ENCODE measurements around the gene LEAP2.

Gene LEAP2

DNA sequence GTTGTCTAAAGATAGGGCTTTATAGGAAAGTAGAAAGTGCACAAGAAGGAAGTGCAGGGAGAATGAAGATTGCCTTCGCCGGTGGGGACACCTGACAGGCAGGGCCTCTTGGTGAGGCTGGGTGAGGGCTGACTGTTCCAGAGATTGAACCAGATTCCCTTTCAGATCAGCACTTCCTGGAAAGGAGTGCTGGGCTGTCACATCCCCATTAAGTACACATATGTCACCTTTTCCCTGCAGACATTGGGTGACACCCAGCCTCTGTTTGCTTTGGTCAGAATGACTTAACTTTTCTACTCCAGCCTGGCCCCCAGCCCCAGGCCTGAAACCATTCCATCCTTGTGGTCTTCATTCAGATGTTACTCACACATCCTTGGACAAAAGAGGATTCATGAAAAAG, 35.6 kb upstream of the LEAP2 start:
- Histone ChIP-seq H3K9ac (ENCODE audit: low read length) (no peak overlapping the region), H3K79me2 (ENCODE audit: insufficient read depth, low read length) (no peaks in the 10 kb centered on the region), H3K4me2 (ENCODE audit: low read depth, low read length, poor library complexity, severe bottlenecking) (no peak overlapping the region), H3K36me3 (ENCODE audit: low read length) (no peaks in the 10 kb centered on the region), H3F3A (ENCODE audit: insufficient read depth) (no peaks in the 10 kb centered on the region), H3K27me3 (ENCODE audit: low read length) (no peaks in the 10 kb centered on the region), H4K20me1 (ENCODE audit: low read depth, low read length) (no peaks in the 10 kb centered on the region), H3K9me2 (replicated peaks; ENCODE audit: insufficient read depth, low read length) (no peaks in the 10 kb centered on the region), H3K27ac (ENCODE audit: low read depth, low read length) (no peak overlapping the region), H2AFZ (ENCODE audit: low read depth, low read length, severe bottlenecking) (no peak overlapping the region), H3K9me3 (ENCODE audit: insufficient read depth, low read length) (no peaks in the 10 kb centered on the region), H3K4me3 (ENCODE audit: insufficient read depth, low read length, poor library complexity, severe bottlenecking) (no peak overlapping the region)
- no peak for TF ChIP-seq EZH2phosphoT487 (conservative IDR thresholded peaks at IDR 0.05; ENCODE audit: low read length)
- TF ChIP-seq, protein P1, sequence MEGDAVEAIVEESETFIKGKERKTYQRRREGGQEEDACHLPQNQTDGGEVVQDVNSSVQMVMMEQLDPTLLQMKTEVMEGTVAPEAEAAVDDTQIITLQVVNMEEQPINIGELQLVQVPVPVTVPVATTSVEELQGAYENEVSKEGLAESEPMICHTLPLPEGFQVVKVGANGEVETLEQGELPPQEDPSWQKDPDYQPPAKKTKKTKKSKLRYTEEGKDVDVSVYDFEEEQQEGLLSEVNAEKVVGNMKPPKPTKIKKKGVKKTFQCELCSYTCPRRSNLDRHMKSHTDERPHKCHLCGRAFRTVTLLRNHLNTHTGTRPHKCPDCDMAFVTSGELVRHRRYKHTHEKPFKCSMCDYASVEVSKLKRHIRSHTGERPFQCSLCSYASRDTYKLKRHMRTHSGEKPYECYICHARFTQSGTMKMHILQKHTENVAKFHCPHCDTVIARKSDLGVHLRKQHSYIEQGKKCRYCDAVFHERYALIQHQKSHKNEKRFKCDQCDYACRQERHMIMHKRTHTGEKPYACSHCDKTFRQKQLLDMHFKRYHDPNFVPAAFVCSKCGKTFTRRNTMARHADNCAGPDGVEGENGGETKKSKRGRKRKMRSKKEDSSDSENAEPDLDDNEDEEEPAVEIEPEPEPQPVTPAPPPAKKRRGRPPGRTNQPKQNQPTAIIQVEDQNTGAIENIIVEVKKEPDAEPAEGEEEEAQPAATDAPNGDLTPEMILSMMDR (IDR thresholded peaks at IDR 0.05; ENCODE audit: insufficient read depth, low read length, poor library complexity, severe bottlenecking) = no peak

DNA sequence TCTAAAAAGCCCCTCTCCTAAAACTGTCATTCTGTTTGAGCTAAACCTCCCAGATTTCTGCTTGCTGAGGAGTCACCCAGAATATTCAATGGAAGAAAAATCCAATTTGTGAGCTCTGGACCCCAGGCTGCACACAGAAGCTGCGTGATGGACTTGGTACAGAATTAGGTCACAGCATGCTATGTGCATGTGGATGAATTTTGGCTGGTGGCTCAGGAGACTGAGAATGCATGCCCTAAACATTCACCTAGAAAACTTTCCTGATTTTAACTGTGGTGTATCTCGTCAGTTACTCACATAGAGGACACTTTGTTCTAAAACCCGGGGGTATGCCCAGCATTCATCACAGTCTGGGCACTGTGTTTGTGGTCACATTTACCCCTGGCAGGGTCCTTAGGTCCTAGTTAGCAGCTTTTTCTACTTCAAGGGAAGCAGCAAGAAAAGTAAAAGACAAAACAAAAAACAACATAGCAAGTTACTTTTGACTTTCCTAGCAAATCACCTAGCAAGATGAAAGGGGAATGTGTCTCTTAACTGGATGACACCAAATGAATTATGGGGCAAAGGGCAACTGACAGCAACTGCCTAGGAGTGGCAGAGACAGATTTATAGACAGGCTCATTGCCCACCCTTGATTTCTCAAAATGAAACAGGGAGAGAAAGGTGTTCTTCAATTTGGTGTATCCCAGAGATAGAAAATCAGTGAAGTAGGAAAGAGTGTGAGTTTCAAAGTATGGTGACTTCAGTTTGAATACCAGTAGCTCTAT, 34.8 kb upstream of the LEAP2 start:
- H3K27ac ChIP-seq (ENCODE audit: low read depth, low read length) = no peak overlapping the region

DNA sequence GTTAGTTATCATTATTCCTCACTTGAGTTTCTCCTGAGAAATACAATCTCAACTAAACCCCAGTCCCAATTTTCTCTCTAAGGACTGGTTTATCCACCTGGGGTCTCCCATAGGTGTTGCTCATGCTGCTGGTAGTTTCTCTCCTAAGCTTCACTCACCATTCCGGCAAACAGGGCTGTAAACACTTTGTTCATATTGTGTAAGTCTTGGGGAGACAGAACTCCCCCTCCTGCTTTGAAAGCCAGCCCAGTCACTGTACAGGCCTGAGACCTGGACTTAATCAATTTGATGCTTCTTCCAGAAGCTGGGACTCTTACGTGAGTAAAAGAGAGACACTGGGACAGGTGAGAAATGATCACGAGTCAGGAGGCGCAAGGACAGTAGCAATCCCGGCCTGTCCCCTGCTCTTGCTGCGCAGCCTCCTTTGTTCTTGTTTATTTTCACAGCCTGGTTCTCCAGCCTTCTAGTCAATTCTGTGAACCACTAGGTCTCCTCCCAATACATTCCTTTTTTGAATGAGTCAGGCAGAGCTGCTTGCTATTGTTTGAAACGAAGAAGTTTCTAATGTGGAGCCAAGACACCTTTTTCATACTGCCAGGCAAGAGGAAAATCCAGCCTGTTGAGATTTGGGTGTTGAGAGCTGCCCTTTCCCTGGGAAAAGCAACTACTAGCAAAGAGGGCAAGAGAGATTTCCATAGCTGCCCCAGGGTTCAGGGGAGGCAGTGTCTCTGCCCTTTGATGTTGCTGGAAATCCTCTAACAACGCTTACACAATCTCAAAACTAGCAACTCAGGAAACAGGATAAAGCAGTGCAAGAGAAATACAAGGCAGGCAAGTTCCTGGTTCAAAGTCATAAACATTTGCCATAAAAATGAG, 33.8 kb upstream of the LEAP2 start:
- Histone ChIP-seq H3K4me3 (ENCODE audit: insufficient read depth, low read length, poor library complexity, severe bottlenecking) (no peak overlapping the region), H3K9me3 (ENCODE audit: insufficient read depth, low read length) (no peaks in the 10 kb centered on the region), H3K27ac (ENCODE audit: low read depth, low read length) (no peak overlapping the region), H3F3A (ENCODE audit: insufficient read depth) (no peaks in the 10 kb centered on the region), H2AFZ (ENCODE audit: low read depth, low read length, severe bottlenecking) (no peak overlapping the region), H3K36me3 (ENCODE audit: low read length) (no peaks in the 10 kb centered on the region), H3K4me2 (ENCODE audit: low read depth, low read length, poor library complexity, severe bottlenecking) (no peak overlapping the region), H3K9me2 (replicated peaks; ENCODE audit: insufficient read depth, low read length) (no peaks in the 10 kb centered on the region), H3K27me3 (ENCODE audit: low read length) (no peaks in the 10 kb centered on the region), H3K9ac (ENCODE audit: low read length) (no peak overlapping the region), H3K79me2 (ENCODE audit: insufficient read depth, low read length) (no peaks in the 10 kb centered on the region), H4K20me1 (ENCODE audit: low read depth, low read length) (no peaks in the 10 kb centered on the region)
- TF ChIP-seq EZH2phosphoT487 (conservative IDR thresholded peaks at IDR 0.05; ENCODE audit: low read length) = no peak
- TF ChIP-seq, protein P1 (IDR thresholded peaks at IDR 0.05; ENCODE audit: insufficient read depth, low read length, poor library complexity, severe bottlenecking) = no peak

More for the DNA sequence above, 34.8 kb upstream of the LEAP2 start:
- no peak overlapping the region for H3K4me3 ChIP-seq (ENCODE audit: insufficient read depth, low read length, poor library complexity, severe bottlenecking)
- H3K36me3 ChIP-seq (ENCODE audit: low read length) = no peaks in the 10 kb centered on the region
- H3K4me2 ChIP-seq (ENCODE audit: low read depth, low read length, poor library complexity, severe bottlenecking) = no peak overlapping the region
- H3F3A ChIP-seq (ENCODE audit: insufficient read depth) = no peaks in the 10 kb centered on the region
- H3K79me2 ChIP-seq (ENCODE audit: insufficient read depth, low read length) = no peaks in the 10 kb centered on the region
- no peak for TF ChIP-seq EZH2phosphoT487 (conservative IDR thresholded peaks at IDR 0.05; ENCODE audit: low read length)
- TF ChIP-seq, protein P1 (IDR thresholded peaks at IDR 0.05; ENCODE audit: insufficient read depth, low read length, poor library complexity, severe bottlenecking) = no peak
- no peak overlapping the region for H2AFZ ChIP-seq (ENCODE audit: low read depth, low read length, severe bottlenecking)
- H3K9ac ChIP-seq (ENCODE audit: low read length) = no peak overlapping the region
- H4K20me1 ChIP-seq (ENCODE audit: low read depth, low read length) = no peaks in the 10 kb centered on the region
- no peaks in the 10 kb centered on the region for H3K9me3 ChIP-seq (ENCODE audit: insufficient read depth, low read length)
- H3K27me3 ChIP-seq (ENCODE audit: low read length) = no peaks in the 10 kb centered on the region
- no peaks in the 10 kb centered on the region for H3K9me2 ChIP-seq (replicated peaks; ENCODE audit: insufficient read depth, low read length)

Data from SU-DHL-6 (cell line).